ENCODE measurements around the gene MRPL12.

Gene MRPL12

DNA sequence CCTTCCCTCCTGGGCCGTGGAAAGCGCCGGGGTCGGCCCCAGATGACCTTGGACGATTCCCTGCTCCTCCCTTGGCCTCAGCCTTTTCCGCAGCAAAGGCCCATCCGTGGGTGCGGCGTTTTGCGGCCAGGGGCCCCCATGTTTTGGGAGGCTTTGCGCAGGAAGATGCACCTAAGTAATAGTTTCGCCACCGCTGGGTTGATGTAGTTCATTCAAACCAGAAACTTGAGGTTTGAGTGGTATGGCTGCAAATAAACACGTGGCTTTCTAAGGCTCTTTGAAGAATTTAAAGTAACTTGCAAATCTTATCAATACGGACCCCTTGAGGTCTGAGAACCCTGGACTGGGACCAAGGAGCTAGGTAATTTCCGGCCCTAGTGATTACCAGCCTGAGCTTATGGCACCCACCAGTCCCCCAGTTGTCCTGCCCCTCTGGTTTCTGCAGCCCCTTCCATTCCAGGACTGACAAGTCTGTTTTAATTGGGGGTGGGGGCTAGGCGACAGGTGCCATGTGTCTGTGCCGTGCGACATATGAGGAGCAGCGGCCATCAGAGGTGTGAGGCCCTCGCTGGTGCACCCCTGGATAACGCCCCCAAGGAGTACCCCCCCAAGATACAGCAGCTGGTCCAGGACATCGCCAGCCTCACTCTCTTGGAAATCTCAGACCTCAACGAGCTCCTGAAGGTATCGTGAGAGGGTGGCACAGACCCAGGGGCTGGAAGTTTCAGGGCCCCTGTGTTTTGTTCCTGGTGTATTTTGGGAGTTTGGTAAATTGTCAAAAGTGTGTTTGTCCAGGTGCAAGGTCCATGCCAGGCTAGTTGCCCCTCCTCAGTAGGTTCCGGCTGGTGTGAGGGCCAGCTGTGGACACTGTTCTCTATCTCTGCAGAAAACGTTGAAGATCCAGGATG, 834 bp downstream of the MRPL12 start:
- peak in 1 of 3 donors; percentile 29 for DNase-seq

DNA sequence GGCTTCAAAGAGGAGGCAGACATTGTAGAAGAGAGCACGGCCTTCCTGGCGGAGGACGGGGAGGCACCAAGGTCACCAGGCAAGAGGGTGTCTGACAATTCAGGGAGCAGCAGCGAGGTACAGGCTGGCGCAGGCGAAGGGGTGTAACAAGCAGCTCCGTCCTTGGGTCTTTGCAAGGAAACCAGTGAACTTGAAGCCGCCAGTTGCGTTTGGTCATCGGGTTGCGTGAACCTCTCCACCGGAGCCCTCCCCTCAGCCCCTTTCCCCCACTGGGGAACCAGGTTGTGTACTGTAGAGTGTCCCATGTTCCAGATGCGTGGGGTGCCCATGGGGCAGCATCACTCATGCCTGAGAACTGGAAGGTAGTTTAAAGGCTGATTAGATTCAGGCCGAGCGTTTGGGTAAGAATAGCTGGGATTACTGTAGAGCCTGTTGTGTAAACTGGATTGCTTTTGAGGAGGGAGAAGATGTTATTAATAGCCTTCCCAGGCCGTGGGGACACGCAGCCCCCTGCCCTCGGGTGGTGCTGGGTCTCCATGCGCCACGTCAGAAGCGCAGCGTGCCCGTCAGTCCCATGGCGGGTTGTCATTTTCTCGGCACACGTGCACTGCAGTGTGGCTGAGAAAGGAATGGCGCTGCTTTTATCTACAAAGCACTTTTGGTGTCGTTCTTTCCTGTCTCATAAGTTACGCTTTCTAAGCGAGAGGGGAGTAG, 2.5 kb downstream of the MRPL12 start:
- DNase-seq: no peak

DNA sequence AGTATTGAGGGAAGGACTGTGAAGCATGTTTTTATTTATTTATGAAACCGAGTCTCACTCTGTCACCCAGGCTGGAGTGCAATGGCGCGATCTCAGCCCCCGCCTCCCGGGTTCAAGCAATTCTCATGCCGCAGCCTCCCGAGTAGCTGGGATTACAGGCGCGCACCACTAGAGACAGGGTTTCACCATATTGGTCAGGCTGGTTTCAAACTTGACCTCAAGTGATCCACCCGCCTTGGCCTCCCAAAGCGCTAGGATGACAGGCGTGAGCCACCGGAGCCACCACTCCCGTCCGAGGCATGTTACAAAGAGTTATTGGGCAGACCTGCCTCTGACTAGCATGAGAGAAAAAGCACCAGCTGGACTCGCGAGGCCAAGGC, 3.1 kb downstream of the MRPL12 start:
- DNase-seq: no peak

DNA sequence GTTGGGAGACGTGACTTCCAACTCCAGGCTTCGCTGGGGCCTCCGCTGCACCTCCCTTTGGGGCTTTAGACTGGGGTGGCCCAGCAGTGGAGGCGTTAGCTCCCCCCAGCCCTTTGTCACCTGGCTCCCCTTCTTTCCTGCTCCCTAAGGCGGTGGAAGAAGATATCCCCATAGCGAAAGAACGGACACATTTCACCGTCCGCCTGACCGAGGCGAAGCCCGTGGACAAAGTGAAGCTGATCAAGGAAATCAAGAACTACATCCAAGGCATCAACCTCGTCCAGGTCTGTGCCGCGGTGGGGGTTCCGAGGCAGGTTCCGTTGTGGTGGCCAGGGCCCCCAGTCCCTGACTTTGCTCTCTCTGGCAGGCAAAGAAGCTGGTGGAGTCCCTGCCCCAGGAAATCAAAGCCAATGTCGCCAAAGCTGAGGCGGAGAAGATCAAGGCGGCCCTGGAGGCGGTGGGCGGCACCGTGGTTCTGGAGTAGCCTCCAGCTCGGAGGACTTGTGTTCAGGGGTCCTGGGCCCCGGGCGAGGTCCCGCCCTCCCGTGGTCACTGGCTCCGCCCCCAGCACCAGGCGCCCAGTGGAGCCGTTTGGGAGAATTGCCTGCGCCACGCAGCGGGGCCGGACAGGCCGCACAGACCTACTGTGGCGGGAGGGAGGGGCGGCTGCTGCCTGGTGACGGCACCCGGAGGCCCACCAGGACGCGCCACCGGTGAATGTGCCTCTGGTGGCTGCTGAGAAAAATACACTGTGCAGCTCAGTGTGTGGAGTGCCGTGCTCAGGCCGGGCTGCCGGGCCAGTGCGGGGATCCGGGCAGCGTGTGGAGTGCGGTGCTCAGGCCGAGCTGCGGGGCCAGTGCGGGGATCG, 3.8 kb downstream of the MRPL12 start:
- DNase-seq: no peak

GRCh38 chr17:81707725-81708646, 4.8 kb downstream of the MRPL12 start:
- no peak for DNase-seq

GRCh38 chr17:81708739-81709185, 5.6 kb downstream of the MRPL12 start:
- DNase-seq: no peak

DNA sequence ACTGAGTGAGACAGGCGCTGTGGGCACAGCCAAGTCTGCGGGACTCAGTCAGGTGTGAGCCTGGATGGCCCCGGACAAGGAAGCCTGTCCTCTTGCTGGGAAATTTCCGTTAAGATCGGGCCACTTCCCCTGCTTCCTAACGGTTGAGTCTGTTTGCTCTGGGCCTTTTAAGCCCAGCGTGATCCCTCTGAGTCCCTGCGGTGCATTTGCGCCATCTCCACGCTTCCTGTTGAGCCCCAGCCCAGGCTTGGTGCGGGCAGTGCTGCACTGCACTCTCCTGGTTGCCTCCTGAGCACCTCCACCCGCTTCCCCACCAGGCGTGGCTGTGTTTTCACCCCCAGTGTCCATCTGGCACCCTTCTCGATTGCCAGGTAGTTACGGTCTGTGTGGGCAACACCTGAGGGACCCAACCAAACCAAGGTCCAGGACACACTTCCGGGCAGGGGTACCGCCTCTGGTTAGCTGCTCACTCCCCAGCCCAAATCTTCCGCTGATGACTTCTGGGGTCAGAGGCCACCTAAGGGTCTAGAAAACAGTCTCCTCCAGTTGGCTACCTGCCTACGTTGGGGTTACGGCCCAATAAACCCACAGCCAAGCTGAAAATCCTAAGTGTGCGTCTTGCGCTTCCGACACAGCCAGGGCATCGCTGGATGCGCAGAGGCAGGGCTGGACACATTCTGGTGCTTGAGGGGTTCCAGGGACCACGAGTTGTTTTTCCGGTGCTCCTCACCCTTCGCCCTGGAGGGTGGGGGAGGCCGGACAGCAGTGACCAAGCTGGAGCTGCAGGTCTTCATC, 7.5 kb downstream of the MRPL12 start:
- peak; percentile 40 to 44 (median 41) for DNase-seq

DNA sequence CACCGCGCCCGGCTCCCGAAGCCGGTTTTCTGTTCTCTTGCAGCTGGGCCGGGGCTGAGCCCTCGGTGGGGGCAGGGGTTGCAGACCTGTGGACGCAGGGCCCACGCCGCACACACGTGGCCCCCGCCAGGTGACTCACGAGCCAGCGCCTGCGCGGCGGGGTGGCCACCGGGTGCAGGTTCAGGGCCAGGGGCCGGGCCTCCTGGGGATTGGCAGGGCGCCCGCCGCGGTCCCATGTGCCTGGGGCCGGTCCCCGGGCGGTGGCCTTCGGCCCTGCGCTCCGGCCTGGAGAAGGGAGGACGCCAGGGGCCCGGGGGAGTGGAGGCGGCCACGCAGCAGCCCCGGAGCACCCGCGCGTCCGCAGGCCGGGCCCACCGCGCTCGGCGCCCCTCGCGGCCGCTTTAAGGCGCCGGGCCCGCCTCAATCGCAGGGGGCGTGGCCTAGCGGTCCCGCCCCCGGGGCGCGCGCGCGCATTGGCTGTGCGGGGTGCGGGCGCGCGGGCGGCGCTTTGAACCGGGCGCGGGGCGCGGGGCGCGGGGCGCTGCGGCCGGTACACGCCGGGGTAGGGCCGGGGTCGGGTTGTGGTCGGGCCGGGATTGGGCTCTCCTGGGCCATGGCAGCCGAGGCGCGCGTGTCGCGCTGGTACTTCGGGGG, 8.8 kb downstream of the MRPL12 start, which contains the start of gene SLC25A10:
SLC25A10 (plus strand) TSS at position 471 of the 654 bp plus-strand sequence; CDS start at position 614, 143 bp downstream.
- peak; percentile 81 to 95 (median 89) for DNase-seq

DNA sequence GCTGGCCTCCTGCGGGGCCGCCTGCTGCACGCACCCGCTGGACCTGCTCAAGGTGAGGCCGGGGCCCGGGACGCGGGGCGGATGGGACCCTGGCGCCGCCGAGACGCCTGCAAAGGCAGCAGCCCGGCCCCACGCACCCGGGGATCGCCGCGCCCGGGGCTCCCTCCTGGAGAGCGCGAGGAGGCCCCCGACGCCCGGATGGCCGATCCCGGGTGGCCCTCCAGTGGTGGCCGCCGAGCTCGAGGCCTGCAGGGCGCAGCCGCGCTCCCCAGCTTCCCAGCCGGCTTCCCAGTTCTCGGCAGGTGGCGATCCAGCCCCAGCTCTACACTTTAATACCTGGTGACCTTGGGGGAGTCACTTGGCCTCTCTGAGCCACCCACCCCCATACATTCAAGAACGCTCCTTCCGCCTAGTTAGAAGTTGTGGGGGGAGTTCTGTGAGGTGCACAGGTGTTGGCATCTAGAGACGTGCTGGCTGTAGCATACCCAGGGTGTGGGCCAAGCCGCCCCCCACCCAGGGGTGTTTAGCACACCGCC, 9.4 kb downstream of the MRPL12 start:
- DNase-seq: peak in 2 of 3 donors; percentile 38 to 67

DNA sequence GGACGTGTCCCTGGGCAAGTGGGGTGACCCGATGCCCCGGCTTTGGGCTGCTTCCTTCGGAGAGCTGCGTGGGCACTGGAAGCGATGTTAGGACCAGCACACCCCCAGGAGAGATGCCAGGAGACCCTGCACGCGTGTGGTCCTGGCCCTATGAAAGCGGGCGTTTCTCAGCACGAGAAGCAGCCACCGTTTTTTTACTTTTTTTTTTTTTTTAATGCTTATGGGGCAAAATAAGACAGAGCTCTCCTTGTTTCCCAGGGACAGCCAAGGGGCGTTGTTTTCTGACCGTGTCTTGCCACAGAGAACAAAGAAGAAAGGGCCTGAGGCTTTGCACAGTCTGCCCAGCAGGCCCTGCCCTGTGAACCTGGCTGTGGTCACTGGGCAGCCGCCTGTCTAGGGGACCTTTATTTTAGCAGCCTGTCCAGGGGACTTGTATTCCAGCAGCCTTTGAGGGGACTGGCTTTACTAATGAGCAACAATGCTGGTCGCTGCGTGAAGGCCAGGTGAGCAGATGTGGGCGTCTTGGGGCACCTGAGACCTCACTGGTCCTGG, 9.9 kb downstream of the MRPL12 start:
- DNase-seq: no peak

DNA sequence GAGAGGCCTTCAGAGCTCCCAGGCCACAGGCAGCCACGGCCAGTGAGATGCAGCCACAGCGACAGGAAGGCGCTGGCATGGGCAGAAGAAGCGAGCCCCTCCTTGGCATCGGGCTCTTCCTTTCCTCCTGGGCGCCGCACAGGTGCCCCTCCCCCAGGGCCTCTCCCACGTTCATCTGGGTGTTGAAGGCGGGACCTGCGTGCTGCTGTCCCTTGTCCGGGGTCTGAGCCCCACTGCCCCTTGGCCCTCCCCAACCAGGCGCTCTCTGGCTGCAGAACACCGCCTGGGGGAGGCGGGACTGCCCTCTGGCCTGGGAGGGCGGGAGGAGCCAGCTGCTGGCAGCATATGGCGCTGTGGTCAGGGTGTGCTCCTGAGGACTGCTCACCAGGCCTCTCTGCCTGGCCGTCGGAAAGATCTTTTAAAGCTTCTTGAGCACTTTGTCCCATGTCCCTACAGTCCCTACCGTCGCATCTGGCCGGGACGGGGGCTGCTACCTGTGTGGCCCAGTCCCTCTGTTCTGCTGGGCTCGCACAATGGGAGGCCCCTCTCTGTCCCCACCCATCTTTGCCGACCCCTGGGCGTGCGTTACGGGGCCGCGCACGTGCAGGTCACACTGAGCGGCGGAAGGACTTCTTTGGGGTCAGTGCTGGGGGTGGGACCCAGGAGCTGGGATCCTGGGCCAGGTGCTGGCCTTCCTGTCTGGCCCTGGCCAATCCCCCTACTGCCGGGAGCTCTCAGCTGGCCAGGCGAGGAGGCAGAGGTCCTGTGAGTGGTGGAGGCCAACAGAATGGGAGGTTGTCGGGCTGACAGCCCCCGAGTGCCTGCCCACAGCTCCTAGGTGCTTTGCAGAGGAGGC, 10.6 kb downstream of the MRPL12 start:
- no peak for DNase-seq

DNA sequence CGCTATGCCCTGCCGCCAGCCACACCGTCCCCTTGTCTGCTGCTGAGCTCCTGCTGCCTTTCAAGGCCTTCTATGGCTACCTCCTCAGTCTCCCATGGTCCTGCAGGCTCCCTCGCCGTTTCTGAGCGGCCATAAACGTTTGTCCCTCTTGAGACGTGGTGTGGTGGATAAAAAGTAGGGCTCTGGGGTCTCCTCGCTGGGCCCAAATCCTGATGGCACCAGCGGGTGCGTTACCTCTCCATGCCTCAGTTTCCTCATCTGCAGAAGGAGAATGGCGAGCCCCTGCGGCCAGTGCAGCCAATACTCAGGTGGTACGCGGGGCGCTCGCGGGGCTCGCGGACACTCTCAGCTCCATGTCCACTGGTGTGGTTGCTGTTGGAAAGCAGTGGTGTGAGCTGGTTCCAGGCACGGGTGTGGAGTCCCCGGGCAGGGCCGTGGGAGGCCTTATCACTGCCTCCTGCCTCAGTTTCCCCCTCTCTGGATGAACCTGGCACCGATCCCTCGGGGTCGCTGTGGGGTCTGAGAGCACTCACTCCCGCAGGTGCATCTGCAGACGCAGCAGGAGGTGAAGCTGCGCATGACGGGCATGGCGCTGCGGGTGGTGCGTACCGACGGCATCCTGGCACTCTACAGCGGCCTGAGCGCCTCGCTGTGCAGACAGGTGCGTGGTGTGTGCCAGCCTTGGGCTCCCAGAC, 11.4 kb downstream of the MRPL12 start:
- no peak for DNase-seq

DNA sequence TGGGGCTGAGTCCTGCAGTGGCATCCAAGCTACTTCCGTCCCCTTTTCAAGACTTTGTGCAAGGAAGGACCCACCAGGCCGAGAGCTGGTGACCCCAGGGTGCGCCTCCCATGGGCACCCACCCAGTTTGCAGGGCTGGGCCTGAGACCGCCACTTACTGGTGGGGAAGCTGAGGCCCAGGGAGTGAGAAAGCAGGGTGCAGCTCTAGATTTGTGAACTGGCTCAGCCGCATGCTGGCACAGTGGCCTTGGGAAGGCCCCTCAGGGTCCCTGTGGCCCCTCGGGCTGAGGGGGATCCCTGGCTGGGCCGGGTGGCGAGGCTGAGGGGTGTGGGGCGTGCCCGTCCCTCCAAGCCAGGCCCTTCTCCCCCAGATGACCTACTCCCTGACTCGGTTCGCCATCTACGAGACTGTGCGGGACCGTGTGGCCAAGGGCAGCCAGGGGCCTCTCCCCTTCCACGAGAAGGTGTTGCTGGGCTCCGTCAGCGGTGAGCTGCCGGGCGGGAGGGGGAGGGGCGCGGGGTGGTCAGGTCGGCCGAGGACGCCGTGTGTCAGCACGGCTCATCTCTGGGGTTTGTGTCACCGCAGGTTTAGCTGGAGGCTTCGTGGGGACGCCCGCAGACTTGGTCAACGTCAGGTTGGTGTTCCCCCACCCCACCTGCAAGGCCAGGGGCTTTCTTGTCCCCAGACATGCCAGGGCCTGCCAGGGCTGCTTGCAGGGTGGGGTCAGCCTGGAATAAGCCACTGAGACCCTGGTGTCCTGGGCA, 12.1 kb downstream of the MRPL12 start:
- no peak for DNase-seq

DNA sequence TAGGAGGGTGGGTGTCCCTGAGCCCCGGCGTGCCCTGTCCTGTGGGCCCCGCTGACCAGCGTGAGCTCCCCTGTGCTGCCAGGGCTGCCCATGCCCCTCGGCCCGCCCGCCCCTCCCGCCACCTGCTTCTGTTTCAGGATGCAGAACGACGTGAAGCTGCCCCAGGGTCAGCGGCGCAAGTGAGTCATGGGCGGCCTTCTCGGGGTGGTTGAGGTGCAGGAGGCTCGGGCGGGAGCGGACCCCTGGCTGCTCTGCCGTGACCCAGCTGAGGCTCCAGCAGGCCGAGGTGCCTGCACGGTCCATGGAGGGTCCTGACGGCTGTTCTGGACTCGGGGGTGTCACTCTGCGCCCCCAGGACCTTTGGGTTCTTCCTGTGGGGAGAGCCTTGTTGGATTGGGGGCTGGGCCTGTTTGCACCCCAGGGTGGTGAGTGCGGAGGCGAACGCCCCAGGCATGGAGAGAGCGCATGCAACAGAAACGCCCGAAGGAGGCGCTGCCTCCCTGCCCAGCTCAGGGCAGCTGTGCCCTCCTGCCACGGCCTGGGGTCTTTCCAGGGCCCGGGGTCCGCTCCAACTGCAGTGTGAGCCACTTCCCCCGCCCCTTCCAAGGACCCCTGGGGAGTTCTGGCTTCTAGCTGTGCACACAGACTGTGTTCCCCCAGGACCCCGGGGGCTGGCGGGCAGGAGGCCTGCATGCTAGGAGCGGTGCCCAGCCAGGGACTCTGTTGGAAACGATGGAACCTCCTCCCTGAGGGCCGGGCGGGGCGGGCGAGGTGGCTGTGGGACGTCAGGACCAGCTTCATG, 12.9 kb downstream of the MRPL12 start:
- no peak for DNase-seq

DNA sequence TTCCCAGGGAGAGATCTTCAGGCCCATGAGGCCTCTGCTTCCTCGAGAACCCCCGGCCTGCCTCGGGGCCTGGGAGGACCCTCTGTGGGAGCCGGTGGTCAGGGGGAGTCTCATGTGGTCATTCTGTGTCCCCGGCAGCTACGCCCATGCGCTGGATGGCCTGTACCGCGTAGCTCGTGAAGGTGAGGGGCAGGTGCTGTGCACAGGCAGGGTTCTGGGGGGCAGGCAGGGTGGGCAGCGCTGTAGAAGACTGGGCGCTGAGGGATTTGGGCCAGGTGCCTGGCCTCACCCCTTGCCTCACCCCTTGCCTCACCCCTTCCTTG, 13.5 kb downstream of the MRPL12 start:
- no peak for DNase-seq

GRCh38 chr17:81717049-81717765, 14.0 kb downstream of the MRPL12 start:
- no peak for DNase-seq
